ENCODE measurements around the gene PDLIM4. TPM values are rescaled to one million over a fixed set of nuclear protein-coding genes. Genes with fewer than 3 reads are reported as not detected.

The PDLIM4 gene
- total and polyA plus RNA-seq, 11 donors, result 2.4 to 16.9 (median 8.1) TPM

DNA sequence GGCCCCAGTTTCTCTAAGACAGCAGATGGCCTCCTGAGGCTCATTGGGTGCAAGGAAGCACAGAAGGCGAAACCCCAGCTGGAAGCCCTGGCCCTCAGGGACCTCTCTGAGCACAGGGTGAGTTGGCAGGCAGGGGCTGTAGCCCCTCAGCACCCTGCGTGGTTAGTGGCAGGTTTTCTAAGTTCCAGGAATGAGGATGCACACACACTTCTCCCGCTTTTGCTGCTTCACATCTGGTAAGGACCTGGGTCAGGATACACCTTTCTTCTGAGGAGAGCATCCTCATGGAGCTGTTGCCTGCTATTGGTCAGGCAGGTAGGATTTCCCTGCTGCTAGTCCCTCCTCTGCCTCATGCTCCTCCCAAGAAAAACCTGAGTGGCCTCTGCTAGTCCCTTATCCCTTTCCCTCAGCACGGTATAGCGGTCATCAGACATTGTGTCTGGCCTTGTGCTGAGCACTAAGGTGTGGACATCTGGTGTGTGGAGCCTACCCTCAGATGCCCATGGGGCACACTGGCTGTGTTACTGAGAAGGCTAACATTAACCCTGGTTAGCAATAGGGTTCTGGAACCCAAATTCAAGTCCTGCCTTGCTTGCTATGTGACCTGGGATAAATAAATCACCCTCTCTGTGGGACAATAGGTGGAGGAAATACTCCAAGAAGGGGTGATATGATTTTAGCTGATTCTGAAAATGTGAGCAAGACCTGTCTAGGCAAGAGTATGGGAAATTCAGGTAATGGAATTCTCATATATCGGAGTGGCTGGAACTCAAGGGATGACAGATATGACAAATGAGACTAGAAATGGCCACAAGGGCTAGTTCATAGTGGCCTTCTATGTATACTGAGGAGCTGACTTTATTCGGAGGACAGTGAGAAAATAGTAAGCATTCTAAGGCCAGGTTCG is 38.3 kb downstream of the PDLIM4 start:
- ATAC-seq (no peak), DNase-seq (no peak)
- Histone ChIP-seq H3K4me3 (peak overlapping the region in 9 of 12 donors; percentile 28 to 82 (median 67)), H3K9me3 (no peaks in the 10 kb centered on the region), H3K4me1 (peaks cover 3 to 58% (median 29%) of the 10 kb centered on the region in 12 donors), H3K27ac (peak overlapping the region in 7 of 12 donors; percentile 13 to 99 (median 89)), H3K27me3 (no peaks in the 10 kb centered on the region), H3K36me3 (no peaks in the 10 kb centered on the region)
- no peak for TF ChIP-seq POLR2A (IDR thresholded peaks at IDR 0.05)
- TF ChIP-seq, protein P1, sequence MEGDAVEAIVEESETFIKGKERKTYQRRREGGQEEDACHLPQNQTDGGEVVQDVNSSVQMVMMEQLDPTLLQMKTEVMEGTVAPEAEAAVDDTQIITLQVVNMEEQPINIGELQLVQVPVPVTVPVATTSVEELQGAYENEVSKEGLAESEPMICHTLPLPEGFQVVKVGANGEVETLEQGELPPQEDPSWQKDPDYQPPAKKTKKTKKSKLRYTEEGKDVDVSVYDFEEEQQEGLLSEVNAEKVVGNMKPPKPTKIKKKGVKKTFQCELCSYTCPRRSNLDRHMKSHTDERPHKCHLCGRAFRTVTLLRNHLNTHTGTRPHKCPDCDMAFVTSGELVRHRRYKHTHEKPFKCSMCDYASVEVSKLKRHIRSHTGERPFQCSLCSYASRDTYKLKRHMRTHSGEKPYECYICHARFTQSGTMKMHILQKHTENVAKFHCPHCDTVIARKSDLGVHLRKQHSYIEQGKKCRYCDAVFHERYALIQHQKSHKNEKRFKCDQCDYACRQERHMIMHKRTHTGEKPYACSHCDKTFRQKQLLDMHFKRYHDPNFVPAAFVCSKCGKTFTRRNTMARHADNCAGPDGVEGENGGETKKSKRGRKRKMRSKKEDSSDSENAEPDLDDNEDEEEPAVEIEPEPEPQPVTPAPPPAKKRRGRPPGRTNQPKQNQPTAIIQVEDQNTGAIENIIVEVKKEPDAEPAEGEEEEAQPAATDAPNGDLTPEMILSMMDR (IDR thresholded peaks at IDR 0.05), result no peak
- WGBS, 4 donors, result 84 to 89% (median 88%) methylated on average over 8 of the region's 8 CpGs
- intact Hi-C loops (cut with DNase I), result loop anchor here in 5 of 10 donors (2.0 to 10.0 kb wide), 5 partner anchors 67 to 199 kb away; partner anchors contain the start of genes SLC22A5 (in 3 of the 5) and IRF1 (in 2 of the 5)

GRCh38 chr5:132296412-132297016 is 39.0 kb downstream of the PDLIM4 start:
- Histone ChIP-seq H3K36me3 (no peaks in the 10 kb centered on the region), H3K9me3 (no peaks in the 10 kb centered on the region), H3K4me1 (peaks cover 3 to 66% (median 37%) of the 10 kb centered on the region in 12 donors), H3K4me3 (peak overlapping the region in 1 of 12 donors; percentile 73), H3K27me3 (no peaks in the 10 kb centered on the region), H3K27ac (peak overlapping the region in 7 of 12 donors; percentile 13 to 99 (median 89))
- peak in 2 of 5 donors; percentile 24 to 76 for DNase-seq
- TF ChIP-seq, protein P1 (IDR thresholded peaks at IDR 0.05), result no peak
- no peak for TF ChIP-seq POLR2A (IDR thresholded peaks at IDR 0.05)
- intact Hi-C loops (cut with DNase I), result loop anchor here in 4 of 10 donors (10.0 kb wide), 3 partner anchors 68 to 198 kb away; partner anchors contain the start of genes IRF1 (in 2 of the 4) and SLC22A5 (in 2 of the 4)
- ATAC-seq, result peak in 1 of 4 donors; percentile 2
- 49 to 67% (median 61%) methylated on average over 8 of the region's 8 CpGs for WGBS, 4 donors

- Histone ChIP-seq H3K4me1 (peaks cover 3 to 73% (median 44%) of the 10 kb centered on the region in 12 donors), H3K9me3 (no peaks in the 10 kb centered on the region), H3K4me3 (no peak overlapping the region), H3K27ac (peak overlapping the region in 2 of 12 donors; percentile 89 to 94), H3K36me3 (no peaks in the 10 kb centered on the region), H3K27me3 (no peaks in the 10 kb centered on the region)
- ATAC-seq, result no peak
- intact Hi-C loops (cut with DNase I), result loop anchor here in 4 of 10 donors (10.0 kb wide), 3 partner anchors 67 to 197 kb away; partner anchors contain the start of genes IRF1 (in 2 of the 4) and SLC22A5 (in 2 of the 4)
- WGBS, 4 donors, result 95 to 100% (median 96%) methylated on average over 4 of the region's 4 CpGs
- TF ChIP-seq, protein P1 (IDR thresholded peaks at IDR 0.05), result no peak
- TF ChIP-seq POLR2A (IDR thresholded peaks at IDR 0.05), result no peak
- no peak for DNase-seq
Measured at GRCh38 chr5:132297211-132297940, 39.9 kb downstream of the PDLIM4 start.

All from heart left ventricle (tissue), 16 donors.